DMS153 treated with DMSO at 0.1 percent for 48 hours (cell line): ENCODE results near the gene PTK6.

ENCODE experiments used
- DNase-seq: peaks from one replicate; lab custom pipeline; 2025; ENCODE audit not compliant: unreplicated experiment; lab: John Stamatoyannopoulos, UW

PTK6 gene

GRCh38 chr20:63497138-63497945 lies 39.8 kb downstream of the PTK6 start:
- DNase-seq = no peak

DNA sequence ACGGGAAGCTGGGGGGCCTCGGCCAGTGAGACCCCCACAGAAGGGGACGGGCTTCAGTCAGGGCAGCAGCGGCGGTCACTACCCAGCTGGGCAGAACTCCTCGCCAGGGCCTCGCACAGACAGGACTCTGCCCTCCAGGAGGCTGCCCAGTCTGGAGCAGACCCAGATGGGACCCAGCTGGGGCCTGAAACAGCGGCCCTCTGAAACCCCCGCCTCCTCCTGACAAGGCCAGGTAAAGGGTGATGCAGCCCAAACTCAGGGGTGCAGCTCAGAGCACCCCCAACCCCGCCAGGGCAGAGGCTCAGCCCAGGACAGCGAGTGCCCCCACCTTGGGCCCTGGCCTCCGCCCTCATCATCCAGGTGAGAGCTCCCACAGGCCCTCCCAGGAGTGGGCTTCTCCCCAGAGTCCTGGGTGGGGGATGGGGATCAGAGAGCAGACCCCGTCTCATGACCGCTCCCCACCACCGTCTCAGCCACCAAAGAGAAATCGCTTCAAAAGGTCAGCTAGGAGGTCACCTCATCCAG lies 40.5 kb downstream of the PTK6 start:
- no peak for DNase-seq

DNA sequence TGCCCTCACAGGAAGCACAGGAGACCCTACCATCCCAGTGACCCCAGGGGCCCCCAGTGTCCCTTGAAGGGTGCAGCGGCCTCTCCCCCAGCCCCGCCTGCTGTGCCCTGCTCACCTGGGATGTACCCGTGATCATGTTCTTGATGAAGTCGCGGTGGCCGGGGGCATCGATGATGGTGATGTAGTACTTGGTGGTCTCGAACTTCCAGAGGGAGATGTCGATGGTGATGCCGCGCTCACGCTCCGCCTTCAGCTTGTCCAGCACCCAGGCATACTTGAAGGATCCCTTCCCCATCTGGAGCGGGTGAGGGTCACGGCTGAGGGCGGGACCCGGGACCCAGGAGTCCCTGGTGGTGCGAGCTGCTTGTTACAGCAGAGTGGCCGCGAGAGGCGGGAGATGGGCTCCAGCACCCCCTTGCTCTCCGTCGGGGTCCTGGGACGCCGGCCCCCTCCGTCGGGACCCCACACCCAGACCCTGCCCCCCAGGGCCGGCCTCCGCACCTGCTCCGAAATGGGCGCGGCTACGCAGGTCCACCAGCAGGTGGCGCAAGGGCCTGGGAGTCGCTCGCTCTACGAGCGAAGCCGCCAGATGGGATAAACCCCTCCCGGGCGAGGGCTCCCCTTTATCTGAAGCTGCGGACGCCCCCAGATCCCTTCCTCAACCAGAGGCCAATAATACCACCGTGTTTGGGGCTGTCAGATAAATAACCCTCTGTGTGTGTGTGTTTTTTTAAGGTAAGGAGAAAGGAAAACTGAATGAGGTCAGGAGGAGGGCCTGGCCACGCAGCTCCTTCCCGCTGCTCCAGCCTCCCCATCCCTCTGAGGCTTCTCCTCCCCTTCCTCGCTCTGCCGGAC lies 41.2 kb downstream of the PTK6 start:
- no peak for DNase-seq

DNA sequence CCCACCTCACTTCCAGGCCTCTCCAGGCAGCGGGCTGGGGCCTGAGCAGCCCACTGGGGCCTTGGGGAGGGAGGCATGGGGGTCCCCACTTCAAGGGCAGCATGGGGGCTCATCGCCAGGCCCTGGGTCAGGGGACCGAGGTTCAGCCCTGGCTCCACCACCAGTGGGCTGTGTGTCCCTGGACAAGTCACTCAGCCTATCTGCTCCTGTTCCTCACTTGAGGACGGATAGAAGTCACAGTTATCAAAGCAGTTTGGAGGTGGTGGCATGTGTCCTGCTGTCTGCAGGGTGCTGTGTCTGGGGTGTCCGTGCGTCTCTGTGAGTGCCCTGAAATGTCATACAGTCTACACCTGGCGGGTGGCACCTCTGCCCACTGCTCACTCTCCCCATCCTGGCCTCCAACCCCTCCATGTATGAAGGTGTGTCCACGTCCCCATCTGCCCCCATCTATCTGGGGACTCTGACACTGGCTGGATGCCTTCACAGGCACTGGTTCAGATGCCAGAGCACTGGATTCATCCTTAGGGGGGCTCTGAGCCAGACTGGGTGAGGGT lies 41.9 kb downstream of the PTK6 start:
- DNase-seq = no peak

GRCh38 chr20:63494420-63495166 lies 42.6 kb downstream of the PTK6 start:
- no peak for DNase-seq

DNA sequence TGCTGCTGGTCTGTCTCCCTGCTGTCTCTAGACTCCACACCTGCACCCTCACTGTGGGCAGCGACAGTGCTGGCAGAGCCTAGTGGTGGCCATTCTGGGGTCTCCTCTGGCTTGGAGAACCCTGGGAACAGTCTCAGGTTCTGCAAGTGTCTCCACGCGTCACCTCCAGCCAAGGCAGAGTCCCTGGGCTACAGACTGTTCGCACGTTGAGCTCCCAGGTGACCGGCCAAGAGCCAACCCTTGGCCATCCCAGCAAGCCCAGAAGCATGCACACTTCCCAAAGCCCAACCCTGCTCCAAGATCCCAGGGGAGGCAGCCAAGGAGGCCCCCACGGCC lies 43.1 kb downstream of the PTK6 start:
- no peak for DNase-seq

- DNase-seq = no peak
Observed at GRCh38 chr20:63493563-63494020, 43.6 kb downstream of the PTK6 start.

- no peak for DNase-seq
Observed at GRCh38 chr20:63492982-63493381, 44.2 kb downstream of the PTK6 start.

DNA sequence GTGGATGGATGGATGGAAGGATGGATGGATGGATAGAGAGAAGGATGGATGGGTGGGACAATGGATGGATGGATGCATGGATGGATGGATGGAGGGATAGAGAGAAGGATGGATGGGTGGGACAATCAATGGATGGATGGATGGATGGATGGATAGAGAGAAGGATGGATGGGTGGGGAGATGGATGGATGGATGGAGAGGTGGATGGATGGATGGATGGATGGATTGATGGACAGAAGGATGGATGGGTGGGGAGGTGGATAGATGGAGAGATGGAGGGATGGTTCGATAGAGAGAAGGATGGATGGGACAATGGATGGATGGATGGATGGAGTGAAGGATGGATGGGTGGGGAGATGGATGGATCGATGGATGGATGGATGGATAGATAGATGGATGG lies 44.7 kb downstream of the PTK6 start:
- no peak for DNase-seq

DNA sequence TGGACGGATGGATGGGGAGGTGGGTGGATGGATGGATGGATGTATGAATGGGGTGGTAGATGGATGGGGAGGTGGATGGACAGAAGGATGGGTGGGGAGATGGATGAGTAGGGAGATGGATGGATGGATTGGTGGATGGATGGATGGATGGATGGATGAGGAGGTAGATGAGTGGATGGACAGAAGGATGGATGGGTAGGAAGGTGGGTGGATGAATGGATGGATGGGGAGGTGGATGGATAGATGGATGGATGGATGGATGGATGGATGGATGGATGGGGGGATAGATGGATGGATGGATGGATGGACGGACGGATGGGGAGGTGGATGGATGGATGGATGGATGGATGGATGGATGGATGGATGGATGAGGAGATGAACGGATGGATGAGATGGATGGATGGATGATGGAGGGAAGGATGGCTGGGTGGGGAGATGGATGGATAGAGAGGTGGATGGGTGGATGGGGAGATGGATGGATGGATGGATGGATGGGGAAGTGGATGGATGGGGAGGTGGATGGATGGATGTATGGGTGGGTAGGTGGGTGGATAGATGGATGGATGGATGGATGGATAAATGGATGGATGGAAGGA lies 45.4 kb downstream of the PTK6 start:
- no peak for DNase-seq

DNA sequence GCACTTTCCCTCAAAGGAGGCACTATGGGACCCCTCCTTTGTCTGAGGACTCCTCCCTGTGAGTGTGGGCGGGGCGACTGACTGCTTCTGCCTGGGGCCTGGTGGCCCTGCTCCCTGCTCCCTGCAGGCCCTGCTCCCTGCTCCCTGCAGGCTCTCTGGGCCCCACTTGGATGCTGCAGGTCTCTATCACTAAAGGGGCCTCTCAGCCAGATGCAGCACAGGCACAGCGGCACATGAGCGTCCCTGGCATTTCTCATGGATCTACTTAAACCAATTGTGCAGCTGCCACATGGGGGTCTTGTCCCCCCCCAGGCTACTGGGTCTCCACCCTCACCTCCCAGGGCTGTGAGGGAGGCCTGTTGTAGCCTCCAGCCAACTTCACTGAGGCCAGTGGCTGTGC lies 46.1 kb downstream of the PTK6 start:
- DNase-seq = no peak

GRCh38 chr20:63490416-63490815 lies 46.8 kb downstream of the PTK6 start:
- DNase-seq = no peak

- DNase-seq = no peak
Observed at GRCh38 chr20:63488315-63489251, 48.6 kb downstream of the PTK6 start.

DNA sequence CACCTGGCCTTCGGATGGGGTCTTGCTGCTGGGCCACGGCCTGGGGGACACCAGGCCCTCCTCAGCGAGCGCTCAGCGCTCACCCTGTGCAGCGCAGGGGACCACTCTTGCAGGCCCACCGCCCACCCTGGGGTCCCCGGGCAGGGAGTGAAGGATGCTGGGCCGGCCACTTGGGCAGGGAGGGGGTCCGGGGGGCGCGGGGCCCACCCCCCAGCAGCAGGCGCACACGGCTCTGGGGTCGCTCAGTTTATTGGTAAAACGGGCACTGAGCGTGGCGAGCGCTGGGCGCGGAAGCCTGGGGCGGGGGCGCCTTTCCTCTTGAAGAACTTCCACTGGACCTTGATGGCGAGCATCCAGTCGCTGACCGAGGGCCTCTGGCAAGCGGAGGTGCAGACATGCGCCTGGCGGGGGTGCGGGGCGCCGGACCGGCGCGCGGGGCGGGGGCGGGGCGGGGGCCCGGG lies 49.4 kb downstream of the PTK6 start:
- no peak for DNase-seq

DNA sequence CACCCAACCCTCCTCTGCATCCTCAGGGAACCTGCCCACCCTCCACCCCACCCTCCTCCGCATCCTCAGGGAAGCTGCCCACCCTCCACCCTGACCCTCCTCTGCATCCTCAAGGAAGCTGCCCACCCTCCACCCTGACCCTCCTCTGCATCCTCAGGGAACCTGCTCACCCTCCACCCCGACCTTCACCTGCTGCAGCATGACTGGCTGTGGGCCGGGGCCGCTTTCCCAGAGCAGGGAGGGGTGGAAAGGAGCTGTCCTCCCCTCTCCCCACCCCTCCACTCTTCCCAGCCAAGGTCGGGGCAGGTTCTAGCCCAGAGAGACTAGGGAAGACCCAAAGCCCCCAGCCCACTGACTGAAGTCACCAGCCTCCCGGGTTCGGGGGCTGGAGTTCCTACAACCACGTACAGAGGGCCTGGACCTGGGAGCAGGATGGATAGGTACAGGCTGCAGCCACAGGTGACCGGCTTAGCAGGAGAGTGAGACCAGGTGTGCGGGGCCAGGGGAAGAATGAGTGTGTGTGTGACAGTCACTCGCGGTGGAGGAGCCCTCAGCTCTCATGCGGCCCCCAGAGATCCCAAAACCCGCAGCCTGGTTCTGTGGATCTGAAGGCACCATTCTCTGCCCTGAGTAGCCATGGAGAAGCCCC lies 49.9 kb downstream of the PTK6 start:
- DNase-seq = no peak

GRCh38 chr20:63486300-63486855 lies 50.8 kb downstream of the PTK6 start:
- no peak for DNase-seq

- no peak for DNase-seq
Observed at GRCh38 chr20:63484651-63485403, 52.3 kb downstream of the PTK6 start.

DNA sequence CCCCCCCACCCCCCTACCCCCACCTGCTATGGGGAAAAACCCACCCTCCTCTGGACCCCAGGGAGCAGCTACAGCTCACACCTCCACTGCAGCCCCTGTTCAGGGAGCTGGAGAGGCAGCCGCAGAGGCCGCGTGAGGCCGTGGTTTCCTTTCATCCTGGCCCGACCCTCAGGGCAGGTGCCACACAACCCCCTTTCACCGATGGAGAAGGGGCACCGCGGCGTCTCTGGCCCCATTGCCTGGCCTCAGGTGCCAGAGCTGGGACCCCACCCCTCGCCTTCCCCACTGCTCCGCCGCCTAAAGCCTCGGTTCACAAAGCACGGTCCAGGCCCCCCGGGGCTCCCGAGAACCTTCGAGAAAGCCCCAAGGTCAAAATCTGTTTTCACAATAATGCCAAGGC lies 52.9 kb downstream of the PTK6 start:
- DNase-seq = no peak
